K562 (cell line): ENCODE data around the gene UBE2U.

Source experiments
- CBX3 ChIP-seq, 2 experiments: IDR thresholded peaks; 1 replicate in 1 of 2; 2 replicates in 1 of 2; pipeline ENCODE4 v1.6.1; 2012; ENCODE audit warnings: inconsistent platforms in 2 of 2, low read length in 2 of 2, borderline replicate concordance in 1 of 2, control low read depth in 1 of 2
- CBX8 ChIP-seq: fragments of 200-600 bp; sonication (generic); IDR thresholded peaks from 2 replicates; pipeline ENCODE4 v1.6.1; 2012; ENCODE audit warnings: borderline replicate concordance, mixed run types, low read depth, mild to moderate bottlenecking, moderate library complexity, mixed read lengths, low read length, control low read depth, inconsistent platforms; ENCODE audit not compliant: poor library complexity, severe bottlenecking; ENCODE audit errors: extremely low read depth
- CC2D1A ChIP-seq: fragments of 450-650 bp; IDR thresholded peaks from 2 replicates; pipeline ENCODE4 v1.6.1; 2017; ENCODE audit warnings: mild to moderate bottlenecking
- EP300 ChIP-seq: IDR thresholded peaks from 2 replicates; pipeline ENCODE4 v1.6.1; 2012; ENCODE audit warnings: low read length, improper control_type of control experiment
- POLR2A ChIP-seq: fragments of 450-650 bp; conservative IDR thresholded peaks from 2 replicates; pipeline ENCODE4 v1.6.1; 2016
- RAD21 ChIP-seq, 2 experiments: fragments of 250-450 bp in 1 of 2; fragments of 450-650 bp in 1 of 2; sonication (Bioruptor Pico) in 1 of 2; formaldehyde crosslinking in 1 of 2; IDR thresholded peaks in 1 of 2; conservative IDR thresholded peaks in 1 of 2; 2 replicates each; pipeline versions ENCODE4 v1.4.0 to v1.8.0; 2020 to 2022; ENCODE audit warnings: mild to moderate bottlenecking in 2 of 2, moderate library complexity in 1 of 2
- TEAD4 ChIP-seq, 2 experiments: sonication (generic) in 1 of 2; formaldehyde crosslinking in 1 of 2; IDR thresholded peaks; 2 replicates each; pipeline versions ENCODE4 v1.6.1 to v1.8.0; 2012 to 2022; ENCODE audit warnings: borderline replicate concordance in 1 of 2, inconsistent platforms in 1 of 2, low read length in 1 of 2, mild to moderate bottlenecking in 1 of 2, missing genetic modification reagents in 1 of 2
- ZNF12 ChIP-seq: sonication (generic); formaldehyde crosslinking; IDR thresholded peaks from 2 replicates; pipeline ENCODE4 v1.4.0; 2020; ENCODE audit warnings: mild to moderate bottlenecking, missing genetic modification reagents
- TF ChIP-seq, protein P1 (sequence below), 3 experiments: IDR thresholded peaks in 2 of 3; conservative IDR thresholded peaks in 1 of 3; 2 replicates each; pipeline ENCODE4 v1.5.1; 2011 to 2012; ENCODE audit warnings: low read length in 3 of 3, mild to moderate bottlenecking in 3 of 3, control low read depth in 2 of 3, improper control_type of control experiment in 1 of 3, inconsistent platforms in 1 of 3, low read depth in 1 of 3, mixed read lengths in 1 of 3, moderate library complexity in 1 of 3; ENCODE audit not compliant: insufficient read depth in 2 of 3
- TF ChIP-seq, protein P2 (sequence below): IDR thresholded peaks from 3 replicates; pipeline ENCODE4 v1.6.1; 2011; ENCODE audit warnings: borderline replicate concordance, mild to moderate bottlenecking; ENCODE audit not compliant: insufficient read length, insufficient read depth
- TF ChIP-seq, protein P3 (sequence below): sonication (generic); formaldehyde crosslinking; IDR thresholded peaks from 2 replicates; pipeline ENCODE4 v1.8.1; 2023; ENCODE audit warnings: mild to moderate bottlenecking, missing genetic modification reagents
- TF ChIP-seq, protein P4 (sequence below): fragments of 250-450 bp; sonication (Bioruptor Pico); IDR thresholded peaks from 2 replicates; pipeline ENCODE4 v1.8.0; 2022; ENCODE audit warnings: inconsistent platforms, mild to moderate bottlenecking, moderate library complexity, borderline replicate concordance
- TF ChIP-seq, protein P5 (sequence below): sonication (generic); formaldehyde crosslinking; IDR thresholded peaks from 2 replicates; pipeline ENCODE4 v1.8.0; 2023; ENCODE audit warnings: mild to moderate bottlenecking, missing genetic modification reagents

DNA sequence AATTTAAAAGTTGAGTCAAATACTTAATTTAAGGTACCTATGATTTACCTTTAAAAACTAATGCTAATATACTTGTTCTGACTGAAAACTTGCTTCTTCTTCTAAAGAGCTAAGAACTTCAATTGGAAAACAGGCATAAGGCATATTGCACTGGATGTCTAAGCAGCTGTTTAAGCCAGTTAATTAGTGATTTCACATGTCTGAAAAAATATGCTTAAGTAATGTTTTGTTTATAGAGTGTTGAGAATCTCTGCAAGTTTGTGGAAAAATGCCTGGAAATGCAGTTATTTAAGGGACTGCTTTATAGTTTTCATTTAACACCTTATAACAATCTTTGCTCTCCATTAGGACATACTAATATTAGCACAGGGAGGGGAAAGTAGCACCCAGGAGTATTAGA, 28.2 kb downstream of the UBE2U start:
- TF ChIP-seq EP300 (no peak), CBX3 (IDR thresholded peaks at IDR 0.05; ENCODE audit: borderline replicate concordance in 1 of 2, low read length in 2 of 2) (no peak), RAD21 (CRISPR knock-in tag; conservative IDR thresholded peaks at IDR 0.05 in 1 of 2, IDR thresholded peaks at IDR 0.05 in 1 of 2) (no peak), POLR2A (no peak), TEAD4 (IDR thresholded peaks at IDR 0.05; ENCODE audit: low read length) (no peak), TEAD4 (CRISPR knock-in tag; IDR thresholded peaks at IDR 0.05; ENCODE audit: borderline replicate concordance) (no peak), CBX8 (no peak), CC2D1A (no peak), ZNF12 (CRISPR knock-in tag) (no peak)
- TF ChIP-seq, protein P1, sequence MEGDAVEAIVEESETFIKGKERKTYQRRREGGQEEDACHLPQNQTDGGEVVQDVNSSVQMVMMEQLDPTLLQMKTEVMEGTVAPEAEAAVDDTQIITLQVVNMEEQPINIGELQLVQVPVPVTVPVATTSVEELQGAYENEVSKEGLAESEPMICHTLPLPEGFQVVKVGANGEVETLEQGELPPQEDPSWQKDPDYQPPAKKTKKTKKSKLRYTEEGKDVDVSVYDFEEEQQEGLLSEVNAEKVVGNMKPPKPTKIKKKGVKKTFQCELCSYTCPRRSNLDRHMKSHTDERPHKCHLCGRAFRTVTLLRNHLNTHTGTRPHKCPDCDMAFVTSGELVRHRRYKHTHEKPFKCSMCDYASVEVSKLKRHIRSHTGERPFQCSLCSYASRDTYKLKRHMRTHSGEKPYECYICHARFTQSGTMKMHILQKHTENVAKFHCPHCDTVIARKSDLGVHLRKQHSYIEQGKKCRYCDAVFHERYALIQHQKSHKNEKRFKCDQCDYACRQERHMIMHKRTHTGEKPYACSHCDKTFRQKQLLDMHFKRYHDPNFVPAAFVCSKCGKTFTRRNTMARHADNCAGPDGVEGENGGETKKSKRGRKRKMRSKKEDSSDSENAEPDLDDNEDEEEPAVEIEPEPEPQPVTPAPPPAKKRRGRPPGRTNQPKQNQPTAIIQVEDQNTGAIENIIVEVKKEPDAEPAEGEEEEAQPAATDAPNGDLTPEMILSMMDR (IDR thresholded peaks at IDR 0.05 in 2 of 3, conservative IDR thresholded peaks at IDR 0.05 in 1 of 3; ENCODE audit: insufficient read depth in 2 of 3, low read depth in 1 of 3, low read length in 3 of 3) = no peak
- TF ChIP-seq, protein P2, sequence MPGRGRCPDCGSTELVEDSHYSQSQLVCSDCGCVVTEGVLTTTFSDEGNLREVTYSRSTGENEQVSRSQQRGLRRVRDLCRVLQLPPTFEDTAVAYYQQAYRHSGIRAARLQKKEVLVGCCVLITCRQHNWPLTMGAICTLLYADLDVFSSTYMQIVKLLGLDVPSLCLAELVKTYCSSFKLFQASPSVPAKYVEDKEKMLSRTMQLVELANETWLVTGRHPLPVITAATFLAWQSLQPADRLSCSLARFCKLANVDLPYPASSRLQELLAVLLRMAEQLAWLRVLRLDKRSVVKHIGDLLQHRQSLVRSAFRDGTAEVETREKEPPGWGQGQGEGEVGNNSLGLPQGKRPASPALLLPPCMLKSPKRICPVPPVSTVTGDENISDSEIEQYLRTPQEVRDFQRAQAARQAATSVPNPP = no peak
- TF ChIP-seq, protein P3, sequence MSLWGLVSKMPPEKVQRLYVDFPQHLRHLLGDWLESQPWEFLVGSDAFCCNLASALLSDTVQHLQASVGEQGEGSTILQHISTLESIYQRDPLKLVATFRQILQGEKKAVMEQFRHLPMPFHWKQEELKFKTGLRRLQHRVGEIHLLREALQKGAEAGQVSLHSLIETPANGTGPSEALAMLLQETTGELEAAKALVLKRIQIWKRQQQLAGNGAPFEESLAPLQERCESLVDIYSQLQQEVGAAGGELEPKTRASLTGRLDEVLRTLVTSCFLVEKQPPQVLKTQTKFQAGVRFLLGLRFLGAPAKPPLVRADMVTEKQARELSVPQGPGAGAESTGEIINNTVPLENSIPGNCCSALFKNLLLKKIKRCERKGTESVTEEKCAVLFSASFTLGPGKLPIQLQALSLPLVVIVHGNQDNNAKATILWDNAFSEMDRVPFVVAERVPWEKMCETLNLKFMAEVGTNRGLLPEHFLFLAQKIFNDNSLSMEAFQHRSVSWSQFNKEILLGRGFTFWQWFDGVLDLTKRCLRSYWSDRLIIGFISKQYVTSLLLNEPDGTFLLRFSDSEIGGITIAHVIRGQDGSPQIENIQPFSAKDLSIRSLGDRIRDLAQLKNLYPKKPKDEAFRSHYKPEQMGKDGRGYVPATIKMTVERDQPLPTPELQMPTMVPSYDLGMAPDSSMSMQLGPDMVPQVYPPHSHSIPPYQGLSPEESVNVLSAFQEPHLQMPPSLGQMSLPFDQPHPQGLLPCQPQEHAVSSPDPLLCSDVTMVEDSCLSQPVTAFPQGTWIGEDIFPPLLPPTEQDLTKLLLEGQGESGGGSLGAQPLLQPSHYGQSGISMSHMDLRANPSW = no peak
- TF ChIP-seq, protein P4, sequence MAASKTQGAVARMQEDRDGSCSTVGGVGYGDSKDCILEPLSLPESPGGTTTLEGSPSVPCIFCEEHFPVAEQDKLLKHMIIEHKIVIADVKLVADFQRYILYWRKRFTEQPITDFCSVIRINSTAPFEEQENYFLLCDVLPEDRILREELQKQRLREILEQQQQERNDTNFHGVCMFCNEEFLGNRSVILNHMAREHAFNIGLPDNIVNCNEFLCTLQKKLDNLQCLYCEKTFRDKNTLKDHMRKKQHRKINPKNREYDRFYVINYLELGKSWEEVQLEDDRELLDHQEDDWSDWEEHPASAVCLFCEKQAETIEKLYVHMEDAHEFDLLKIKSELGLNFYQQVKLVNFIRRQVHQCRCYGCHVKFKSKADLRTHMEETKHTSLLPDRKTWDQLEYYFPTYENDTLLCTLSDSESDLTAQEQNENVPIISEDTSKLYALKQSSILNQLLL = no peak
- TF ChIP-seq, protein P5, sequence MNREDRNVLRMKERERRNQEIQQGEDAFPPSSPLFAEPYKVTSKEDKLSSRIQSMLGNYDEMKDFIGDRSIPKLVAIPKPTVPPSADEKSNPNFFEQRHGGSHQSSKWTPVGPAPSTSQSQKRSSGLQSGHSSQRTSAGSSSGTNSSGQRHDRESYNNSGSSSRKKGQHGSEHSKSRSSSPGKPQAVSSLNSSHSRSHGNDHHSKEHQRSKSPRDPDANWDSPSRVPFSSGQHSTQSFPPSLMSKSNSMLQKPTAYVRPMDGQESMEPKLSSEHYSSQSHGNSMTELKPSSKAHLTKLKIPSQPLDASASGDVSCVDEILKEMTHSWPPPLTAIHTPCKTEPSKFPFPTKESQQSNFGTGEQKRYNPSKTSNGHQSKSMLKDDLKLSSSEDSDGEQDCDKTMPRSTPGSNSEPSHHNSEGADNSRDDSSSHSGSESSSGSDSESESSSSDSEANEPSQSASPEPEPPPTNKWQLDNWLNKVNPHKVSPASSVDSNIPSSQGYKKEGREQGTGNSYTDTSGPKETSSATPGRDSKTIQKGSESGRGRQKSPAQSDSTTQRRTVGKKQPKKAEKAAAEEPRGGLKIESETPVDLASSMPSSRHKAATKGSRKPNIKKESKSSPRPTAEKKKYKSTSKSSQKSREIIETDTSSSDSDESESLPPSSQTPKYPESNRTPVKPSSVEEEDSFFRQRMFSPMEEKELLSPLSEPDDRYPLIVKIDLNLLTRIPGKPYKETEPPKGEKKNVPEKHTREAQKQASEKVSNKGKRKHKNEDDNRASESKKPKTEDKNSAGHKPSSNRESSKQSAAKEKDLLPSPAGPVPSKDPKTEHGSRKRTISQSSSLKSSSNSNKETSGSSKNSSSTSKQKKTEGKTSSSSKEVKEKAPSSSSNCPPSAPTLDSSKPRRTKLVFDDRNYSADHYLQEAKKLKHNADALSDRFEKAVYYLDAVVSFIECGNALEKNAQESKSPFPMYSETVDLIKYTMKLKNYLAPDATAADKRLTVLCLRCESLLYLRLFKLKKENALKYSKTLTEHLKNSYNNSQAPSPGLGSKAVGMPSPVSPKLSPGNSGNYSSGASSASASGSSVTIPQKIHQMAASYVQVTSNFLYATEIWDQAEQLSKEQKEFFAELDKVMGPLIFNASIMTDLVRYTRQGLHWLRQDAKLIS (CRISPR knock-in tag) = no peak
